Head of caudate nucleus (tissue), 42 donors: ENCODE results near the gene KRTAP6-2.

Source experiments
- DNase-seq, 42 donors: peaks; one replicate each; pipeline versions ENCODE4 v3.0.0 to v3.0.0-alpha.2; 2020 to 2021; ENCODE audit warnings: mixed read lengths in 7 of 42
- intact Hi-C: fragments of 100-400 bp; cut with DNase I; formaldehyde crosslinking; loops from one replicate; pipeline ENCODE4 v1.15.0; 2022

The KRTAP6-2 gene

DNA sequence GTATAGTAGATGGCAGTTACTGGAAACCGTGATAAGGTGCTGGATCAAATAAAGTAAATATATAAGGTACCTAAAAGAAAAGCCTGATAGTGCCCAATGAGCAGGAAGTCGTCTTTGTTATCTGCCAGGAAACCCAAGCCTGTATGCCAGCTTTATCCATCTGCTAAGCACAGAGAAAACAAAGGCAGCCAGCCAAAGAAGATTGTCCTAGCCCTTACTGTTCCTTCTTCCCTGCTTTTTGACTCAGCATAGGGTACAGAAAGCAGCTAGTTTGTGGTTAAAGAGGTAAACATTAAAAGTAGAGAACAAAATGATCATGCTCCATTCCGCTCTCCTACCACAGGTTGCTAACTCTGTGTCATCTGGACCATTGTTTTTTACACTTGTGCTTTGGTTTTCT is 18.6 kb downstream of the KRTAP6-2 start:
- no peak for DNase-seq
- intact Hi-C loops, result no loop called here

DNA sequence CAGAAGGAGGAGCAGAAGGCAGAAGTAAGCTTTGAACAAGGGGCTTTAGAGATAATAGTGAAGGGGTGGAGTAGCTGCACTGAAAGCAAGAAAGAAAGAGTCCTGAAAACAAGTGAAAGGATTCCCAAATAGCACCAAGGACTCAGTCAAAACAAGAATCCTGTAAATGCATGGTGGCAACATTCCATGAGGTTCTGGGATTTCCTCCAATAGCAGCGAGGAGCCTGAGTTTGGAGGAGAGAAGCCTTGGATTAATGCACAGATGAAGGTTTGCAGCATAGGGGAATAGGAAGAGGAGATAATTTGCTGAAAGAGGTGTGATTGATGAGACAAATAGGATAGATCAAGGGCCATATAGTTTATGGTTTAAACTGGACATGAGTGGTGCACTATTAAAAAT is 19.4 kb downstream of the KRTAP6-2 start:
- DNase-seq, result no peak
- intact Hi-C loops, result no loop called here

DNA sequence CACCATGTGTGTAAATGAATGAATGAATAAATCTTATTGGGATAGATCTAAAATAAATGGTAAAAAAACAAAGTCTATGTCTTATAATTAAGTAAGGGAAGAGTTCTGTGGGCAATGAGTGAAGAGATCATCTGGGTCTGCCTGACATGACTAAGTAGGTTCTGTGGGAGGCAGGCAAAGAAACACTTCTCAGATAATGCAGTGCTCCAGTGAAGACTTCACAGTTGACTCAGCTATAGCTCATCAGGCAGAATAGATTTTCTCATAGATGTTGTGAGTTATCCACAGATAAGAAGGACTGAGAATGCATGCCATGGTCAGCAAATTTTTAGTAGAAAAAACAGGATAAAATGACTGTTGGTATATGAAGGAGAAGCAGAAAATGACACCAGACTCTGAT is 20.9 kb downstream of the KRTAP6-2 start:
- DNase-seq, result peak in 12 of 42 donors; percentile 5 to 66 (median 22)
- intact Hi-C loops, result no loop called here

DNA sequence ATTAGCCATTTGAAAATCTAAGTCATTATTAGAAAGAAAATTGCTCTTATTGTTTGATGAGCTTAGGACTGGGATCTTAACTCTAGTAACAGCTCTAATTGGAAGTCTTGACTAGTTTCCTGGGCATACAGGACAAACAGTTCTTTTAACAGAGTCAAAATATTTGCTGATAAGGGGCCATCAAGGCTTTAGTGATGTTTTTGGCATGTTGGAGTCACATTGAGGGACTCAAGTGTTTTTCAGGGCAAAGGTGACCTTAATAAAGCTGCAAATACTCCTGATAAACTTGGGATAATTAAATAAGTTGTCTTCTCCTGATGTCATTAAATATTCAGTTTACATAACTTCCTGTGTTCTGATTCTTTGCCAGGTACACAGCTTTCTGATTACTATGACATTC is 31.1 kb downstream of the KRTAP6-2 start:
- intact Hi-C loops, result no loop called here
- DNase-seq, result no peak

DNA sequence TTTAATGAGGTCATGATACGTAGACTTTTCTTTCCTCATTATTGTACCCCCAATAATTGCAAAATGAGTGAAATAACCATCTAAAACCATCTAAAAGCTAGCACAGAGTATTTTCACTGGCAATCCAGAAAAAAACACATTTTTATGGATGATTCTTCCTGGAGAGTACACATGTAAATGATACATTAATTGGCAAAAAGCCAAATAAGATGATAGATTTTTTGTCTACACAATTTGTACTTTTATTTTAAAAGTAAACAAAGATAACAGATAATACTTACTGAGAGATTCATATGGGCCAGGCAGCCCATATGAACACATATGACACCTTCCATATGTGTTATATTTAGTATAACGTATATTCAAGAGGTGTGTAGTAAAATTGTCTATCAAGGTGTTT is 35.1 kb downstream of the KRTAP6-2 start:
- intact Hi-C loops, result no loop called here
- no peak for DNase-seq

DNA sequence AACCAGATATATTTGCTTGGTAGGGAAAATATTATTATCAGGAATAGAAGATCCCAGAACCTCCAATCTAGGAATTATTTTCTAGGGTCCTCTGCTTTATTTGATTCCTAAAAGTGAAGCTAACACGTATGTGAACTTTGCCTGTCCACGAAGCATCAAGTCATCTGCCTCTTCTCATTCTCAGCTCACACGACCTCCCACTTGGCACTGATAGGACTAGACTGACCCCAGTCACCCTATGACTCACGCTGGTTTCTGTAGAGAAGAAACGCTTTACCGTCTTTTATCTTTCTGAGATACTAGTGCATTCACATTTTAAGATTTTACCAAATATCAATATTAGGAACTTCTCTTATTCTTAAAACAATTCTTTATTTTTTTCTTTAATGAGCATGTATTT is 35.6 kb downstream of the KRTAP6-2 start:
- intact Hi-C loops, result no loop called here
- no peak for DNase-seq

DNA sequence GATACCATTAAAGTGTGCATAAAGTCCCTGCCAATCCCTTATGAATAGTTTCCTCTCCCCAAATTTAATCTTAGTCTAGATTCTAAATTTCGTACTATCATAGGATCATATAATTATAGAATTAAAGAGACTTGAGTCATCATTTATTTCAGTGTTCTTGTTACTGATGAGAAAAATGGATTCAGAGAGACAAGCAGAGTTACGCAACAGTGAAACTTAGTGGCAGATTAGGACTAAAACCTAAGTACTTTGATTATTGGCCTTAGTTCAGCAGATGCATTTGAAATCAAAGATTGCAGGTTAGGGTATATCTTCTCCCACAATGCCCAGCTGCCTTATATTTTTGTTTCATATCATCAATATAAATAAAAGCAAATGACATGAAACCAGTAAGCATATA is 36.7 kb downstream of the KRTAP6-2 start:
- intact Hi-C loops, result no loop called here
- DNase-seq, result peak in 1 of 42 donors; percentile 6

DNA sequence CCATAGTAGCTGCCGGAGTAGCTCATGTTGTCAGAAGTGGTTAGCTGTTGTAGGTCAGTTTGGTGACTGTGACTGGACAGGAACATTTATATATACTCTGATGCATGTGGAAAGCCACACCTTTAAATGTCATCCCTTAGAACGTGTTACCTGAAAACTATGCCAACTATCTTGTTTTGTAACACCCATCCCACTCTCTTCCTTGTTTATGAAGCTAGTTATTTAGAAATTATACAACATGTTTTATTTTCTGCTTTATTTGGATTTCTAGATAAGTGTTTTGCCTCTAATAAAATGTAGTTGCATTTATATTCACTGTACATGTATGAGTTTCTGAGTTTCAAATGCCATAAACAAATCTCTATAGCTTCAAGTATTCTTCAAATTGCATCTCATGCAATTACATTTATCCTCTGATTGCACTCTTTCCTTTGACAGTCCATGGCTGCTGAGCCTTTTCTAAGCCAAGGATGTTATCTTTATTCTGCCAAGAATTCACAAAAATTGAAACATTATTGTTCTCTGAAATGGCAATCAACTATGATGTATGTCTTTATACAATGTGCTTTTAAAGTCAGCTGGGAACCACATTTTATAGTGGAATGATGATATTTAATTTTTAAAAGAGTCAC is 37.3 kb downstream of the KRTAP6-2 start, which contains the start of gene KRTAP19-7:
Gene KRTAP19-7 (minus strand): TSS at position 51 of the 632 bp plus-strand sequence. CDS start 25 bp downstream, at position 26.
- intact Hi-C loops, result no loop called here
- no peak for DNase-seq

DNA sequence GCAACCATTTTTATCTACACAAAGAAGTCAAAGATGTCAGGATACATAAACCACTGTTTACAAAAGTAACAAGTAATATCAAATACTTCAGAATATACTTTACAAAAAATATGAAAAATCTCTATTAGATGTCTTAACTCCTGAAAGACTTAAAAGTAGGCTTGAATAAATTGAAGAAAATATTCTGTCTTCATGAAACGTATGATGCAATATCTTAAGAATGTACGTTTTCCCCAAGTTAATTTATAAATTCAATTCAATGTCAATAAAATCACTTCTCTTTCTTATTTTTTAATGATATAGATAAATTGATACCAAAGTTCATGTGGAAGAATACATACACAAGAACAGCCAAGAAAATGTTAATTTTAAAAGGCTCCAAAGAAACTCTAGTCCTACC is 43.6 kb downstream of the KRTAP6-2 start:
- intact Hi-C loops, result no loop called here
- no peak for DNase-seq

DNA sequence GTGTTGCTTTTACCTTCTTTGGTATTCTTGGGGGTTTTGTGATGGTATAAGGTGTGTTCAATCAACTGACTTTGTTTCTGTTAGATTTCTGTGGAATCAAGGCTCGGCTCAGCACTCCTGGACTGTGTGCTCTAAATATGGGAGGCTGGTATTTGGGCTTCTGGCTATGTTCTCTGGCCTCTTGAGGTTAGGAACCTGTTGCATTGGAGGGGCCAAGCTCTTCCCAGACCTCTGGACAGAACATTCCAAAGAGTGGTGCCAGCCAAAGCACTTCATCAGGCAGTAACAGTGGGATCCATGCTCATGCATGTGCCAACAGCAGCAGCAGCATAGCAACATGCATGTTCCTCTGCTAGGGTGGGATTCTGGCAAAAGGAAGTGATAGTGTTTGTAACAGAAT is 45.9 kb downstream of the KRTAP6-2 start:
- intact Hi-C loops, result no loop called here
- DNase-seq, result no peak
